ENCODE measurements around the gene PTTG1IP.

DNA sequence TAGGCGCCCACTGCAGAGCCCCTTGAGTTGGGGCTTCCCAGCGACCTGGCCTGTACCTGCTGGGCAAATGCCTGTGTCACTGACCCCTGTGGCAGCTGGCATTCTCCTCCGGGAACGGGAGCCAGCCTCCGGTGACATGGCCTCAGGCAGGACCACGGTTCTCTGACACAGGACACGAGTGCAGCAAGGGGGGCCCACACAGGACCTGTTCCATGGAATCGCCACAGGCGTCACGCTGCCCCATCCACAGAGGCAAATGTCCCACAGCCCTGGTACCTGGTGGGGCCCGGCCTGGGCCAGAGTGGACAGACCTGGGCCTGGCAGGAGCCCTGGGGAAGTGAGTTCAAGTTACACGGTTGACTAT is 44.6 kb upstream of the PTTG1IP start:
- TF ChIP-seq POLR2A (IDR thresholded peaks at IDR 0.05; ENCODE audit: extremely low read depth, insufficient read length): no peak
- TF ChIP-seq, protein P1, sequence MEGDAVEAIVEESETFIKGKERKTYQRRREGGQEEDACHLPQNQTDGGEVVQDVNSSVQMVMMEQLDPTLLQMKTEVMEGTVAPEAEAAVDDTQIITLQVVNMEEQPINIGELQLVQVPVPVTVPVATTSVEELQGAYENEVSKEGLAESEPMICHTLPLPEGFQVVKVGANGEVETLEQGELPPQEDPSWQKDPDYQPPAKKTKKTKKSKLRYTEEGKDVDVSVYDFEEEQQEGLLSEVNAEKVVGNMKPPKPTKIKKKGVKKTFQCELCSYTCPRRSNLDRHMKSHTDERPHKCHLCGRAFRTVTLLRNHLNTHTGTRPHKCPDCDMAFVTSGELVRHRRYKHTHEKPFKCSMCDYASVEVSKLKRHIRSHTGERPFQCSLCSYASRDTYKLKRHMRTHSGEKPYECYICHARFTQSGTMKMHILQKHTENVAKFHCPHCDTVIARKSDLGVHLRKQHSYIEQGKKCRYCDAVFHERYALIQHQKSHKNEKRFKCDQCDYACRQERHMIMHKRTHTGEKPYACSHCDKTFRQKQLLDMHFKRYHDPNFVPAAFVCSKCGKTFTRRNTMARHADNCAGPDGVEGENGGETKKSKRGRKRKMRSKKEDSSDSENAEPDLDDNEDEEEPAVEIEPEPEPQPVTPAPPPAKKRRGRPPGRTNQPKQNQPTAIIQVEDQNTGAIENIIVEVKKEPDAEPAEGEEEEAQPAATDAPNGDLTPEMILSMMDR (IDR thresholded peaks at IDR 0.05; ENCODE audit: low read depth, low read length): no peak
